Smooth muscle cell of the pulmonary artery (primary cell): ENCODE measurements around the gene C9orf43. TPM values are rescaled to one million over a fixed set of nuclear protein-coding genes. Genes with fewer than 3 reads are reported as not detected.

Experiments used
- total RNA-seq: library from RNA; depleted of rRNA; stranded (reverse); fragments of >200 nt; gene quantifications from 2 replicates; pipeline ENCODE4 v1.2.3, GENCODE V29; 2014

C9orf43 gene
- 0.13 and 0.69 TPM in 2 replicates for total RNA-seq

GRCh38 chr9:113410207-113410864, at the start of gene C9orf43, which contains the start of gene POLE3:
Gene C9orf43, plus strand, starts transcription at chr9:113410747. Its CDS starts 2,747 bp downstream, at chr9:113413494.
Gene POLE3, minus strand, starts transcription at chr9:113410675. Its CDS starts 382 bp downstream, at chr9:113410293.

DNA sequence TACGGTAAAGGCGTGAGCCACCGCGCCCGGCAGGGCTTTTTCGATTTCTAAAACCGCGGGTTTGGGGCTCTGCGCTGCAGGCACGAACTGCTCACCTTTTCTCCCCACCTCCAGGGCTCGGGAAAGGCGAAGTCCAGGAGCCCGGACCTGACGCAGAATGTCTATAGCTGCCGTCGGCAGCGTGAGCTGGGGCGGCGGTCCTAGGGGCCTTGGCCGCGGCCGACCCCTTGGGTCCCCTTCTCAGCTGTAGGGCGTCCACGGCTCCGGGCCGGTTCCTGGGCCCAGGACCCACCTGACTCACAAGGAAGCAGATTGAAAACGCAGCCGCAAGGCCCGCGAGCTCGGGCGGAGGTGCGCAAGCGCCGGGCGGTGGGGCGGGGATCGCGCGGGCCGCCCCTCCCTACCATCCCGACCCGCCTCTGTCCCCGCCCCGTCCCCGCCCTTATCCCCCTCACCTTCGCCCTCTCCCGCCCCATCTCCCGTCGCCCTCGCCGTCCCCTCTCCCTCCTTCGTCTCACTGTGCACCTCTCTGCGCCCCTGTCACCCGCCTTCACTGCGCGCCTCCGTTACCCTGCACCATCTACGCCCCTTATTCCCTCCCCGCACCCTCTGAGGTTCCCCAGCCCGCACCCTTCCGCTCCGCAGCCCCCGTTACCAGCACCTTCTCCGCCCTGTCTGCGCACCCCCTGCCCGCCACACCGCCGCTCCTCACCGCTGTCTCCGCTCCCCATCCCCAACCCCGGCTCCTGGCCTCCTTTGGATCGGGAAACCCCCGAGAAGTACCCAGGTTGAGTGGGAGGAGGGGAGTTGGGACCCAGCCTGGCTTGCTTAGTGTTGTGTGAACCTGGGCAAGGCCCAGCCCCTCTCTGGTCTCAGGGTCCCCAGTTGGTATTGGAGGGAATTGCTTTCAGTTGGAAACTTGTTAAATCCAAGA, 33.6 kb upstream of the C9orf43 start, which contains the start of gene HDHD3:
Gene HDHD3, minus strand, starts transcription at position 353 of the 934 bp plus-strand sequence. CDS start 2,632 bp downstream, outside the sequence.

GRCh38 chr9:113401027-113401792, 9.3 kb upstream of the C9orf43 start, which contains the start of gene ALAD:
Gene ALAD, minus strand, starts transcription at chr9:113401284. Its CDS starts 7,725 bp downstream, at chr9:113393559.

DNA sequence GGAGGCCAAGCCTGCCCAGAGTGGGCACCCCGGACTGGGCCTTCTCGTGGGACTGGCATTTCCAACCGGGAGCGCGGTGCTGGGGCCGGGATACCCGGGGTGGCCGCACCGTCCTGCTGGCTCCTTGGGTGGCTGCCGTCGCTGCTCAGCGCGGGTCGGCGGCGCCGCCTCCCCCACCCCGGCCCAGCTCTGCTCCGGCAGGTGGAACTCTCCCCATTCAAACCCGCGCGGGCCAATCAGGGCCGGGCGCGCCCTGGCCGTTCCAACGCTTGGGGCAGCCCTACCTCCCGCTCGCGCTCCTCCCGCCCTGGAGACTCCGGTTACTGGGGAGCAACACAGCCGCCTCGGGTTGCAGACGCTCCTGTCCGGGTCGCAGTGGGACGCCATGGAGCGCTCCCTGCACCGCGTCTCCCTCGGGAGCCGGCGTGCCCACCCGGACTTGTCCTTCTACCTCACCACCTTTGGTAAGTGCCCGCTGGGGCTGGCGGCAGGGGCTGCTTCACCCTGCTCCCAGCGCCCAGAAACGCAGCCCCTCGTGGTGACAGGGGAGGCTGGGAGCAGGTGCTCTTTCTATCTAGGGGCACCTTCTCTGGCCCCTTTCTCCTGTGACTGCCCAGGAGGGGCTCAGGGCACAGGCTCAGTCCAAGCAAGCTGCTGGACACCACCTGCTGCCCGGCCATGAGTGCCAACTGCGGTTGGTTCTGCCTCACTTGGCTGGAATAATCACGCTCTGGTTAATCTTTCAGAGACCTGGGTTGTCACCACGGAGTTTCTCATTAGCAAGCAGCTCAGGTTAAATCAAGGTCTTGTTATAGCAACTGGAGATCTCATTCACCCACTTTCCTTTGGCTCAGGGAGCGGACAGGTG, 53.1 kb downstream of the C9orf43 start, which contains the start of gene RGS3:
Gene RGS3, plus strand, starts transcription at position 310 of the 868 bp plus-strand sequence. Its CDS starts 76 bp downstream, at position 386.

Other genes with a start within 250 kb of the C9orf43 start
- 21.7 and 24.9 TPM in 2 replicates for gene FKBP15, start 189.5 kb upstream of the C9orf43 start, total RNA-seq
- 34.3 and 41.9 TPM in 2 replicates for gene SLC31A1, start 189.2 kb upstream of the C9orf43 start, total RNA-seq
- 16.0 and 27.3 TPM in 2 replicates for gene CDC26, start 135.2 kb upstream of the C9orf43 start, total RNA-seq
- gene PRPF4, start 135.1 kb upstream of the C9orf43 start, total RNA-seq, result 28.2 and 32.5 TPM in 2 replicates
- not detected in 2 replicates for gene RNF183, start 107.4 kb upstream of the C9orf43 start, total RNA-seq
- gene WDR31, start 70.5 kb upstream of the C9orf43 start, total RNA-seq, result 3.9 and 5.0 TPM in 2 replicates
- gene BSPRY, start 61.2 kb upstream of the C9orf43 start, total RNA-seq, result 0.07 TPM in 1 of 2 replicates, not detected in the other
- gene HDHD3, start 33.8 kb upstream of the C9orf43 start, total RNA-seq, result 9.3 and 9.6 TPM in 2 replicates
- gene ALAD, start 9.5 kb upstream of the C9orf43 start, total RNA-seq, result 46.7 and 48.6 TPM in 2 replicates
- 24.7 and 24.8 TPM in 2 replicates for gene POLE3, start 72 bp upstream of the C9orf43 start, total RNA-seq
- gene RGS3, start 53.0 kb downstream of the C9orf43 start, total RNA-seq, result 98.1 and 101 TPM in 2 replicates